Measurements from ENCODE around the gene RAMP2. TPM values are rescaled to one million over a fixed set of nuclear protein-coding genes. Genes with fewer than 3 reads are reported as not detected.

RAMP2 gene
- total and polyA plus RNA-seq, 2 of the 13 experiments (the other 11 are each of a cell fraction or from before 2014, with no cell fraction given), result 1.4 to 5.2 TPM

DNA sequence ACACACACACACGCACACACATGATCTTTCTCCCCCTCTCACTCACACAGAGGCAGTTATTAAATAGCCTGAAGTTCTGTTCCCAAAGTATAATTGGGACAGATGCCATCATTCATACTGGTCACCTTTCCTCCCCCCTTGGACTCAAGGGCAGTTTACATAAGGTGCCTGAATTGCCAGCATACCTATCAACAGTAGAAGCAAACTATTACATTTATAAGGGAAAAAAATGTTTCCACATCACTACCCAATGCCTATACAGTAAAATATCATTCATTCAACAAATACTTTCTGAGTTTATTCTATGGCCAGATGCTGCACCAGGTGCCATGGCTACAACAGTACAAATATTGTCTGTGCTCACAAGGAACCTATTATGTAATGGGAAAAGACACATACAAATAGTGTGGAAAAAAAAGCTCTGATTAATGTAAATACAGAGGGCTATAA lies 43.9 kb downstream of the RAMP2 start (continued):
- no peak for TF ChIP-seq ZNF691 (CRISPR knock-in tag; IDR thresholded peaks at IDR 0.05; ENCODE audit: borderline replicate concordance, low read depth)
- no peak for TF ChIP-seq ZFAT (CRISPR knock-in tag; conservative IDR thresholded peaks at IDR 0.05)
- TF ChIP-seq NFAT5 (CRISPR knock-in tag; IDR thresholded peaks at IDR 0.05), result no peak
- TF ChIP-seq, protein P1, sequence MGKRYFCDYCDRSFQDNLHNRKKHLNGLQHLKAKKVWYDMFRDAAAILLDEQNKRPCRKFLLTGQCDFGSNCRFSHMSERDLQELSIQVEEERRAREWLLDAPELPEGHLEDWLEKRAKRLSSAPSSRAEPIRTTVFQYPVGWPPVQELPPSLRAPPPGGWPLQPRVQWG (CRISPR knock-in tag; IDR thresholded peaks at IDR 0.05; ENCODE audit: borderline replicate concordance, low read depth), result no peak
- TF ChIP-seq ELF1 (CRISPR knock-in tag; IDR thresholded peaks at IDR 0.05), result no peak
- TF ChIP-seq ELF3 (CRISPR knock-in tag; IDR thresholded peaks at IDR 0.05), result 0 out of 2 replicates have a peak, but pooled peaks have one; percentile 18
- TF ChIP-seq KDM5B (CRISPR knock-in tag; IDR thresholded peaks at IDR 0.05; ENCODE audit: borderline replicate concordance), result no peak
- TF ChIP-seq REPIN1 (CRISPR knock-in tag; IDR thresholded peaks at IDR 0.05; ENCODE audit: borderline replicate concordance, low read depth), result peak; percentile 42; the same call in 1 of the 2 replicates
- TF ChIP-seq ARID3A (IDR thresholded peaks at IDR 0.05; ENCODE audit: low read depth, low read length), result peak; percentile 86; the same call in 1 of the 2 replicates
- TF ChIP-seq ZNF598 (CRISPR knock-in tag; IDR thresholded peaks at IDR 0.05; ENCODE audit: borderline replicate concordance), result no peak
- TF ChIP-seq, protein P2, sequence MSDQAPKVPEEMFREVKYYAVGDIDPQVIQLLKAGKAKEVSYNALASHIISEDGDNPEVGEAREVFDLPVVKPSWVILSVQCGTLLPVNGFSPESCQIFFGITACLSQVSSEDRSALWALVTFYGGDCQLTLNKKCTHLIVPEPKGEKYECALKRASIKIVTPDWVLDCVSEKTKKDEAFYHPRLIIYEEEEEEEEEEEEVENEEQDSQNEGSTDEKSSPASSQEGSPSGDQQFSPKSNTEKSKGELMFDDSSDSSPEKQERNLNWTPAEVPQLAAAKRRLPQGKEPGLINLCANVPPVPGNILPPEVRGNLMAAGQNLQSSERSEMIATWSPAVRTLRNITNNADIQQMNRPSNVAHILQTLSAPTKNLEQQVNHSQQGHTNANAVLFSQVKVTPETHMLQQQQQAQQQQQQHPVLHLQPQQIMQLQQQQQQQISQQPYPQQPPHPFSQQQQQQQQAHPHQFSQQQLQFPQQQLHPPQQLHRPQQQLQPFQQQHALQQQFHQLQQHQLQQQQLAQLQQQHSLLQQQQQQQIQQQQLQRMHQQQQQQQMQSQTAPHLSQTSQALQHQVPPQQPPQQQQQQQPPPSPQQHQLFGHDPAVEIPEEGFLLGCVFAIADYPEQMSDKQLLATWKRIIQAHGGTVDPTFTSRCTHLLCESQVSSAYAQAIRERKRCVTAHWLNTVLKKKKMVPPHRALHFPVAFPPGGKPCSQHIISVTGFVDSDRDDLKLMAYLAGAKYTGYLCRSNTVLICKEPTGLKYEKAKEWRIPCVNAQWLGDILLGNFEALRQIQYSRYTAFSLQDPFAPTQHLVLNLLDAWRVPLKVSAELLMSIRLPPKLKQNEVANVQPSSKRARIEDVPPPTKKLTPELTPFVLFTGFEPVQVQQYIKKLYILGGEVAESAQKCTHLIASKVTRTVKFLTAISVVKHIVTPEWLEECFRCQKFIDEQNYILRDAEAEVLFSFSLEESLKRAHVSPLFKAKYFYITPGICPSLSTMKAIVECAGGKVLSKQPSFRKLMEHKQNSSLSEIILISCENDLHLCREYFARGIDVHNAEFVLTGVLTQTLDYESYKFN (CRISPR knock-in tag; conservative IDR thresholded peaks at IDR 0.05), result peak; percentile 32; the same call in 1 of the 2 replicates
- TF ChIP-seq GATAD1 (CRISPR knock-in tag; IDR thresholded peaks at IDR 0.05), result 0 out of 2 replicates have a peak, but pooled peaks have one; percentile 12
- no peak for TF ChIP-seq REL (CRISPR knock-in tag; conservative IDR thresholded peaks at IDR 0.05)
- TF ChIP-seq LCORL (IDR thresholded peaks at IDR 0.05), result no peak
- no peak for TF ChIP-seq LCORL (CRISPR knock-in tag; IDR thresholded peaks at IDR 0.05)
- peak; percentile 36; the same call in 1 of the 2 replicates for TF ChIP-seq TFAP4 (IDR thresholded peaks at IDR 0.05; ENCODE audit: borderline replicate concordance, low read depth)
